Measurements from ENCODE around the gene SIGLEC7.

SIGLEC7 gene

GRCh38 chr19:51142119-51142518, at the start of gene SIGLEC7:
Gene SIGLEC7, plus strand, starts transcription at chr19:51142301. Its CDS starts 69 bp downstream, at chr19:51142370.
- DNase-seq, result no peak

- DNase-seq, result no peak
These were observed 49.0 kb upstream of the SIGLEC7 start for GRCh38 chr19:51093101-51093500.

- no peak for DNase-seq
These were observed 48.4 kb upstream of the SIGLEC7 start for GRCh38 chr19:51093510-51094345.

- peak; percentile 28 for DNase-seq
These were observed 47.3 kb upstream of the SIGLEC7 start for GRCh38 chr19:51094696-51095279.

- DNase-seq, result peak; percentile 3
These were observed 45.5 kb upstream of the SIGLEC7 start for GRCh38 chr19:51096473-51097165.

- DNase-seq, result peak; percentile 69
These were observed 44.8 kb upstream of the SIGLEC7 start for GRCh38 chr19:51097166-51097738.

- DNase-seq, result no peak
These were observed 44.3 kb upstream of the SIGLEC7 start for GRCh38 chr19:51097796-51098195.

GRCh38 chr19:51098365-51099046, 43.6 kb upstream of the SIGLEC7 start:
- peak; percentile 42 for DNase-seq

- DNase-seq, result no peak
These were observed 43.1 kb upstream of the SIGLEC7 start for GRCh38 chr19:51099047-51099382.

- no peak for DNase-seq
These were observed 41.5 kb upstream of the SIGLEC7 start for GRCh38 chr19:51100601-51101000.

- DNase-seq, result no peak
These were observed 40.8 kb upstream of the SIGLEC7 start for GRCh38 chr19:51101171-51101865.

- DNase-seq, result no peak
These were observed 39.1 kb upstream of the SIGLEC7 start for GRCh38 chr19:51102991-51103390.

- DNase-seq, result no peak
These were observed 38.2 kb upstream of the SIGLEC7 start for GRCh38 chr19:51103926-51104341.

GRCh38 chr19:51107406-51108065, 34.6 kb upstream of the SIGLEC7 start:
- DNase-seq, result no peak

- peak; percentile 99 for DNase-seq
These were observed 33.9 kb upstream of the SIGLEC7 start, which contains the start of gene CTU1 for GRCh38 chr19:51108066-51108804. Gene CTU1, minus strand, starts transcription at chr19:51108409. Its CDS starts 3,840 bp downstream, at chr19:51104569.

- DNase-seq, result no peak
These were observed 33.3 kb upstream of the SIGLEC7 start for GRCh38 chr19:51108805-51109146.

GRCh38 chr19:51110666-51110971, 31.5 kb upstream of the SIGLEC7 start:
- no peak for DNase-seq

- no peak for DNase-seq
These were observed 30.5 kb upstream of the SIGLEC7 start for GRCh38 chr19:51111606-51112005.

- DNase-seq, result peak; percentile 28
These were observed 27.9 kb upstream of the SIGLEC7 start for GRCh38 chr19:51114087-51114729.

- DNase-seq, result peak; percentile 38
These were observed 25.3 kb upstream of the SIGLEC7 start for GRCh38 chr19:51116736-51117286.
